ENCODE data around the gene GJA3. TPM values are rescaled to one million over a fixed set of nuclear protein-coding genes. Genes with fewer than 3 reads are reported as not detected.

GJA3 gene
- total and polyA plus RNA-seq, 10 of the 15 experiments (the other 5 are each of a cell fraction or from before 2014, with no cell fraction given) = 0.03 to 0.11 (median 0.04) TPM; not detected in 5

GRCh38 chr13:20168396-20168795 lies 7.5 kb upstream of the GJA3 start:
- ChIA-PET RAD21 (ENCODE audit: unreplicated experiment) (no interaction called here), POLR2A (no interaction called here), CTCF (interaction anchor here (0.8 kb wide), 1 partner anchor 102 kb away, joined by 3 read pairs; no protein-coding TSS in a partner anchor), SMC1A (ENCODE audit: uncharacterized antibody, unreplicated experiment) (interaction anchor here (1.0 kb wide), 1 partner anchor 29 kb away, joined by 3 read pairs; no protein-coding TSS in a partner anchor)
- WGBS (ENCODE audit: insufficient coverage, insufficient replicate concordance, low lambda C conversion rate, missing lambda C conversion rate) = 59% methylated on average over 7 of the region's 7 CpGs
- Histone ChIP-seq H3K79me2 (ENCODE audit: control insufficient read depth, insufficient read depth, low read length) (no peaks in the 10 kb centered on the region), H3K27me3 (replicated peaks in 1 of 2; ENCODE audit: control insufficient read depth in 2 of 2, insufficient read depth in 2 of 2, low read length in 1 of 2) (peaks cover 0 to 3% of the 10 kb centered on the region in 2 experiments; a peak in 1 of 4 replicates), H3K9ac (ENCODE audit: control insufficient read depth, insufficient read depth, low read length) (no peak overlapping the region), H3K4me1 (ENCODE audit: control insufficient read depth, insufficient read depth, low read length) (peaks cover 3% of the 10 kb centered on the region; the same call in 1 of the 2 replicates), H3K4me2 (ENCODE audit: control insufficient read depth, insufficient read depth) (no peak overlapping the region), H2AFZ (ENCODE audit: control insufficient read depth, low read depth, low read length) (no peak overlapping the region), H3K4me3 (no peak overlapping the region), H3K9me3 (replicated peaks; ENCODE audit: control insufficient read depth, insufficient read depth, low read length) (no peaks in the 10 kb centered on the region), H3K27ac (ENCODE audit: control insufficient read depth, insufficient read depth) (no peak overlapping the region), H3K36me3 (ENCODE audit: control insufficient read depth in 2 of 2, insufficient read depth in 2 of 2, low read length in 1 of 2) (no peaks in the 10 kb centered on the region), H4K20me1 (ENCODE audit: control insufficient read depth, insufficient read depth) (no peaks in the 10 kb centered on the region)
- no TSS peak for BruUV-seq (replicated peaks)
- FAIRE-seq = no peak
- no peak for ATAC-seq
- intact Hi-C loops (cut with micrococcal nuclease; ENCODE audit: unreplicated experiment) (no loop called here), in situ Hi-C loops (cut with MboI) (no loop called here)
- DNase-seq (ENCODE audit: low read depth, low spot score) = no peak
- no peak for TF ChIP-seq ZBTB33 (IDR thresholded peaks at IDR 0.05)
- TF ChIP-seq MXI1 (IDR thresholded peaks at IDR 0.05; ENCODE audit: low read depth, low read length) = no peak

GRCh38 chr13:20165417-20166257 lies 4.8 kb upstream of the GJA3 start:
- H3K4me2 ChIP-seq (ENCODE audit: control insufficient read depth, insufficient read depth) = no peak overlapping the region
- H4K20me1 ChIP-seq (ENCODE audit: control insufficient read depth, insufficient read depth) = no peaks in the 10 kb centered on the region
- ChIA-PET RAD21 (ENCODE audit: unreplicated experiment) (no interaction called here), SMC1A (ENCODE audit: uncharacterized antibody, unreplicated experiment) (interaction anchor here (0.6 kb wide), 1 partner anchor 180 kb away, joined by 3 read pairs; no protein-coding TSS in a partner anchor), CTCF (interaction anchor here (1.7 kb wide), 1 partner anchor 238 kb away, joined by 5 read pairs; no protein-coding TSS in a partner anchor), POLR2A (no interaction called here)
- H3K27me3 ChIP-seq (replicated peaks in 1 of 2; ENCODE audit: control insufficient read depth in 2 of 2, insufficient read depth in 2 of 2, low read length in 1 of 2) = peaks cover 0 to 3% of the 10 kb centered on the region in 2 experiments; a peak in 1 of 4 replicates
- no peak overlapping the region for H3K9ac ChIP-seq (ENCODE audit: control insufficient read depth, insufficient read depth, low read length)
- no peaks in the 10 kb centered on the region for H3K79me2 ChIP-seq (ENCODE audit: control insufficient read depth, insufficient read depth, low read length)
- no TSS peak for BruUV-seq (replicated peaks)
- in situ Hi-C loops (cut with MboI) (no loop called here), intact Hi-C loops (cut with micrococcal nuclease; ENCODE audit: unreplicated experiment) (no loop called here)
- no peak overlapping the region for H2AFZ ChIP-seq (ENCODE audit: control insufficient read depth, low read depth, low read length)
- DNase-seq (ENCODE audit: low read depth, low spot score) (no peak), ATAC-seq (no peak), FAIRE-seq (no peak)
- H3K27ac ChIP-seq (ENCODE audit: control insufficient read depth, insufficient read depth) = no peak overlapping the region
- no peaks in the 10 kb centered on the region for H3K4me1 ChIP-seq (ENCODE audit: control insufficient read depth, insufficient read depth, low read length)
- no peaks in the 10 kb centered on the region for H3K36me3 ChIP-seq (ENCODE audit: control insufficient read depth in 2 of 2, insufficient read depth in 2 of 2, low read length in 1 of 2)
- H3K4me3 ChIP-seq = no peak overlapping the region
- H3K9me3 ChIP-seq (replicated peaks; ENCODE audit: control insufficient read depth, insufficient read depth, low read length) = no peaks in the 10 kb centered on the region; the same call in 2 of the 3 replicates
- WGBS (ENCODE audit: insufficient coverage, insufficient replicate concordance, low lambda C conversion rate, missing lambda C conversion rate) = 60% methylated on average over 11 of the region's 11 CpGs
- TF ChIP-seq NR2C1 (IDR thresholded peaks at IDR 0.05) (no peak), NBN (IDR thresholded peaks at IDR 0.05) (no peak), CEBPZ (IDR thresholded peaks at IDR 0.05; ENCODE audit: low read depth, low read length) (no peak), NFYB (IDR thresholded peaks at IDR 0.05; ENCODE audit: insufficient read depth, low read depth, low read length) (no peak), KLF5 (IDR thresholded peaks at IDR 0.05; ENCODE audit: partially characterized antibody) (no peak), MTA3 (IDR thresholded peaks at IDR 0.05; ENCODE audit: borderline replicate concordance, low read length) (no peak), LARP7 (IDR thresholded peaks at IDR 0.05) (no peak)

All from GM12878 (cell line).